OCI-LY3 (cell line): ENCODE measurements around the gene FCRL4.
"Not testable (repeated sequence)": the region's sequence is repeated elsewhere in the genome, so short reads cannot be mapped to it uniquely, and the experiment has no call there.

Experiments used
- H2AFZ ChIP-seq: fragments of 200-600, 300-600 bp; shearing (Covaris generic); 2 replicates; pipeline ENCODE4 v1.6.0; 2014; ENCODE audit warnings: antibody characterized with exemption, low read depth, low read length
- H3K27ac ChIP-seq: fragments of 200-600, 300-600 bp; sonication (generic); 2 replicates; pipeline ENCODE4 v1.5.1; 2014; ENCODE audit warnings: mild to moderate bottlenecking, low read length, moderate library complexity, mixed read lengths
- H3K27me3 ChIP-seq: fragments of 200-600, 300-600 bp; sonication (generic); 2 replicates; pipeline ENCODE4 v1.6.1; 2014; ENCODE audit warnings: low read depth, low read length, mixed read lengths
- H3K36me3 ChIP-seq: fragments of 200-600, 300-600 bp; sonication (generic); replicated peaks from 2 replicates; pipeline ENCODE3; 2014; ENCODE audit warnings: low read depth, low read length, mixed read lengths
- H3K4me1 ChIP-seq: fragments of 300-600, 200-600 bp; sonication (generic); 2 replicates; pipeline ENCODE4 v1.6.1; 2014; ENCODE audit warnings: low read length, mixed read lengths
- H3K4me2 ChIP-seq: fragments of 200-600, 300-600 bp; sonication (generic); 2 replicates; pipeline ENCODE4 v1.6.1; 2014; ENCODE audit warnings: low read length, mixed read lengths
- H3K4me3 ChIP-seq: fragments of 300-600, 200-600 bp; sonication (generic); 2 replicates; pipeline ENCODE4 v1.5.1; 2014; ENCODE audit warnings: antibody characterized with exemption, mild to moderate bottlenecking, low read length, moderate library complexity
- H3K79me2 ChIP-seq: fragments of 300-600, 200-600 bp; shearing (Covaris generic); 2 replicates; pipeline ENCODE4 v1.6.1; 2014; ENCODE audit warnings: mild to moderate bottlenecking, low read length, mixed read lengths
- H3K9ac ChIP-seq: fragments of 300-600, 200-600 bp; shearing (Covaris generic); 2 replicates; pipeline ENCODE4 v1.6.0; 2014; ENCODE audit warnings: mild to moderate bottlenecking, low read length, moderate library complexity
- H3K9me3 ChIP-seq: fragments of 200-600, 300-600 bp; shearing (Covaris generic); 2 replicates; pipeline ENCODE4 v1.6.1; 2014; ENCODE audit warnings: low read length, mixed read lengths; ENCODE audit not compliant: insufficient read depth
- H4K20me1 ChIP-seq: fragments of 200-600, 300-600 bp; sonication (generic); 2 replicates; pipeline ENCODE4 v1.6.1; 2016; ENCODE audit warnings: low read length, mixed read lengths; ENCODE audit not compliant: insufficient read depth
- CTCF ChIP-seq: fragments of 200-600, 300-600 bp; sonication (generic); IDR thresholded peaks from 2 replicates; pipeline ENCODE4 v1.5.1; 2014; ENCODE audit warnings: antibody characterized with exemption, low read length, low read depth
- EZH2phosphoT487 ChIP-seq: fragments of 200-600 bp; shearing (Covaris generic); IDR thresholded peaks from 2 replicates; pipeline ENCODE4 v1.6.1; 2018; ENCODE audit warnings: antibody characterized with exemption, mixed run types, low read depth

The FCRL4 gene

GRCh38 chr1:157562515-157562914 is 35.4 kb downstream of the FCRL4 start:
- Histone ChIP-seq H4K20me1 (no peaks in the 10 kb centered on the region), H3K9ac (no peak overlapping the region), H3K36me3 (no peaks in the 10 kb centered on the region), H3K79me2 (no peaks in the 10 kb centered on the region), H3K4me1 (peaks cover 57% of the 10 kb centered on the region), H2AFZ (no peak overlapping the region), H3K27ac (no peak overlapping the region), H3K4me2 (no peak overlapping the region), H3K27me3 (peaks cover 48% of the 10 kb centered on the region), H3K9me3 (no peaks in the 10 kb centered on the region), H3K4me3 (no peak overlapping the region)
- no peak for TF ChIP-seq EZH2phosphoT487
- no peak for TF ChIP-seq CTCF

DNA sequence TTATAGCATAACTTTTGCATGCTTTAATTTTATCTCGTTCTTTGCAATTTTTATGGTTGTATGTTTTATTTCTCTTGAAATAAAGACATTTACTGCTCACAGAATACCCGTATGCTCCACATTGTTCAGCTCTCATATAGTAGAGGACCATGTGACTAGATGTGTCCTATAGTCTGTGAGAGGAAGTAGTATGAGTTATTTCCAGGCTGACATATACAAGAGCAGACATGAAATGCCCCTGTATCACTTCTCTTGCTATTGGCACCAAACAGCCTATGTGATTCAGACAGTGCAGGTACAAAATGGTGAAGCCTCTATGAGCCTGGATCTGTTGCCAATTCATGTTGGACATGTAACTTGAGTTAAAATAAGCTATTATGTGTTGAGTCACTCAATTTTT is 39.8 kb downstream of the FCRL4 start:
- no peak for TF ChIP-seq EZH2phosphoT487
- TF ChIP-seq CTCF: no peak
- no peaks in the 10 kb centered on the region for H3K79me2 ChIP-seq
- H3K9ac ChIP-seq: no peak overlapping the region
- H3K36me3 ChIP-seq: no peaks in the 10 kb centered on the region
- H3K27me3 ChIP-seq: peaks cover 33% of the 10 kb centered on the region
- H3K4me1 ChIP-seq: peaks cover 20% of the 10 kb centered on the region
- no peaks in the 10 kb centered on the region for H3K9me3 ChIP-seq
- no peak overlapping the region for H3K27ac ChIP-seq
- no peak overlapping the region for H2AFZ ChIP-seq
- H3K4me2 ChIP-seq: no peak overlapping the region
- H3K4me3 ChIP-seq: no peak overlapping the region
- no peaks in the 10 kb centered on the region for H4K20me1 ChIP-seq

- Histone ChIP-seq H3K79me2 (no peaks in the 10 kb centered on the region), H3K9me3 (no peaks in the 10 kb centered on the region), H3K4me2 (peak within 1 kb of the TSS; percentile 62), H3K36me3 (no peaks in the 10 kb centered on the region), H3K4me1 (peaks cover 28% of the 10 kb centered on the region), H2AFZ (no peak within 1 kb of the TSS), H3K4me3 (peak within 1 kb of the TSS; percentile 60), H4K20me1 (peaks cover 5% of the 10 kb centered on the region; the same call in 1 of the 2 replicates), H3K27me3 (peaks cover 34% of the 10 kb centered on the region), H3K27ac (peak within 1 kb of the TSS; percentile 49), H3K9ac (peak within 1 kb of the TSS; percentile 14)
- no peak for TF ChIP-seq EZH2phosphoT487
- TF ChIP-seq CTCF: no peak
Measured at GRCh38 chr1:157551694-157552693, 45.9 kb downstream of the FCRL4 start, which contains the start of gene FCRL5. Gene FCRL5, minus strand, starts transcription at chr1:157552515. Its CDS starts 153 bp downstream, at chr1:157552362.

DNA sequence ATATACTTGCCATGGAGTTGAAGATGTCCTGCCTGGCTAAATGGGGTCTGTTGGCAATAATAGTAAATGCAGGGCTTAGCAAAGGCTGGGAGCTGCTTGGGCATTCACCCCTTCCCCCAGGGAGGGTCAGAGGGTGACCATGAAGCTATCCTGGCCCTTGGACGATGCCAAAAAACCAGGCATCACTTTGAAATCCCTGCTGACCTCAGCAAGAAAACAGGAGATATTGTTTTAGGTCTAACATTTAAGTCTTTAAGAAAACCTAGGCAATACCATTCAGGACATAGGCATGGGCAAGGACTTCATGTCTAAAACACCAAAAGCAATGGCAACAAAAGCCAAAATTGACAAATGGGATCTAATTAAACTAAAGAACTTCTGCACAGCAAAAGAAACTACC is 49.8 kb downstream of the FCRL4 start:
- H3K9me3 ChIP-seq, H3K27ac ChIP-seq, H3K4me3 ChIP-seq, H3K79me2 ChIP-seq, H3K4me2 ChIP-seq, H3K36me3 ChIP-seq, H3K9ac ChIP-seq, H2AFZ ChIP-seq, H4K20me1 ChIP-seq: not testable (repeated sequence)
- peaks cover 21% of the 10 kb centered on the region for H3K4me1 ChIP-seq
- H3K27me3 ChIP-seq: peaks cover 42% of the 10 kb centered on the region
